SU-DHL-6 (cell line): Measurements from ENCODE around the gene NOXA1.
A peak's percentile ranks its signal among the peaks of the same experiment; 100 is the strongest.

Experiments
- H2AFZ ChIP-seq: fragments of 200-600 bp; sonication (generic); 2 replicates; pipeline ENCODE4 v1.6.1; 2014; ENCODE audit warnings: low read depth, mild to moderate bottlenecking, moderate library complexity, mixed read lengths, antibody characterized with exemption, low read length; ENCODE audit not compliant: severe bottlenecking
- H3F3A ChIP-seq: fragments of 200-600 bp; shearing (Covaris generic); 2 replicates; pipeline ENCODE4 v1.6.0; 2016; ENCODE audit warnings: antibody characterized with exemption, mild to moderate bottlenecking; ENCODE audit not compliant: insufficient read depth
- H3K27ac ChIP-seq: fragments of 200-600 bp; sonication (generic); 2 replicates; pipeline ENCODE4 v1.5.1; 2016; ENCODE audit warnings: low read depth, mild to moderate bottlenecking, low read length, moderate library complexity, mixed read lengths
- H3K27me3 ChIP-seq: fragments of 200-600 bp; sonication (generic), shearing (Covaris generic); 2 replicates; pipeline ENCODE4 v1.6.0; 2014; ENCODE audit warnings: mild to moderate bottlenecking, low read length
- H3K36me3 ChIP-seq: fragments of 200-600 bp; sonication (generic); 2 replicates; pipeline ENCODE4 v1.6.1; 2014; ENCODE audit warnings: mild to moderate bottlenecking, low read length, mixed read lengths
- H3K4me2 ChIP-seq: fragments of 300-600, 200-600 bp; shearing (Covaris generic), sonication (generic); 2 replicates; pipeline ENCODE4 v1.6.0; 2014; ENCODE audit warnings: low read length, low read depth, mild to moderate bottlenecking; ENCODE audit not compliant: poor library complexity, severe bottlenecking
- H3K4me3 ChIP-seq: fragments of 200-600 bp; sonication (generic); 2 replicates; pipeline ENCODE4 v1.5.1; 2014; ENCODE audit warnings: antibody characterized with exemption, low read length, mild to moderate bottlenecking, mixed read lengths; ENCODE audit not compliant: insufficient read depth, poor library complexity, severe bottlenecking
- H3K79me2 ChIP-seq: fragments of 200-600 bp; sonication (generic); 2 replicates; pipeline ENCODE4 v1.6.1; 2014; ENCODE audit warnings: mild to moderate bottlenecking, low read length, moderate library complexity; ENCODE audit not compliant: insufficient read depth
- H3K9ac ChIP-seq: fragments of 200-600 bp; sonication (generic); 2 replicates; pipeline ENCODE4 v1.7.0; 2014; ENCODE audit warnings: mild to moderate bottlenecking, low read length
- H3K9me2 ChIP-seq: fragments of 200-600 bp; sonication (generic); replicated peaks from 2 replicates; pipeline ENCODE4 v1.6.1; 2014; ENCODE audit warnings: low read length; ENCODE audit not compliant: insufficient read depth
- H3K9me3 ChIP-seq: fragments of 200-600 bp; sonication (generic); 2 replicates; pipeline ENCODE4 v1.6.1; 2014; ENCODE audit warnings: low read length, mixed read lengths; ENCODE audit not compliant: insufficient read depth
- H4K20me1 ChIP-seq: fragments of 200-600 bp; sonication (generic); 2 replicates; pipeline ENCODE4 v1.6.1; 2014; ENCODE audit warnings: low read depth, mild to moderate bottlenecking, antibody characterized with exemption, low read length, moderate library complexity, mixed read lengths
- CTCF ChIP-seq: fragments of 200-600 bp; sonication (generic); IDR thresholded peaks from one replicate; pipeline ENCODE4 v1.5.1; 2017; ENCODE audit warnings: antibody characterized with exemption, mild to moderate bottlenecking, low read length, moderate library complexity; ENCODE audit not compliant: insufficient read depth, poor library complexity, severe bottlenecking
- EZH2phosphoT487 ChIP-seq: fragments of 200-600 bp; sonication (generic), shearing (Covaris generic); conservative IDR thresholded peaks from 2 replicates; pipeline ENCODE4 v1.6.1; 2018; ENCODE audit warnings: mild to moderate bottlenecking, antibody characterized with exemption, low read length, moderate library complexity, mixed read lengths

Gene NOXA1

GRCh38 chr9:137458194-137459151 is 35.3 kb downstream of the NOXA1 start:
- Histone ChIP-seq H3K27ac (no peak overlapping the region; the same call in 1 of the 2 replicates), H4K20me1 (no peaks in the 10 kb centered on the region), H3K36me3 (no peaks in the 10 kb centered on the region), H3K27me3 (no peaks in the 10 kb centered on the region), H2AFZ (no peak overlapping the region), H3K9me2 (no peaks in the 10 kb centered on the region), H3K9ac (peak overlapping the region; percentile 78), H3K9me3 (no peaks in the 10 kb centered on the region), H3F3A (no peaks in the 10 kb centered on the region), H3K79me2 (no peaks in the 10 kb centered on the region; the same call in 1 of the 2 replicates), H3K4me3 (peak overlapping the region; percentile 71), H3K4me2 (peak overlapping the region; percentile 84)
- TF ChIP-seq EZH2phosphoT487 (no peak), CTCF (no peak)

- no peaks in the 10 kb centered on the region for H4K20me1 ChIP-seq
Measured at GRCh38 chr9:137459152-137459600, 36.0 kb downstream of the NOXA1 start, which contains the start of gene NSMF. TSS of gene NSMF (minus strand) at chr9:137459334. CDS start at chr9:137459102, 232 bp downstream.

GRCh38 chr9:137459601-137460362 is 36.6 kb downstream of the NOXA1 start:
- TF ChIP-seq CTCF (no peak), EZH2phosphoT487 (no peak)
- peak overlapping the region; percentile 78 for H3K9ac ChIP-seq
- no peaks in the 10 kb centered on the region for H3K36me3 ChIP-seq
- no peaks in the 10 kb centered on the region for H3K27me3 ChIP-seq
- H3F3A ChIP-seq: no peaks in the 10 kb centered on the region
- H3K79me2 ChIP-seq: no peaks in the 10 kb centered on the region; the same call in 1 of the 2 replicates
- peak overlapping the region; percentile 71 for H3K4me3 ChIP-seq
- H3K9me3 ChIP-seq: no peaks in the 10 kb centered on the region
- no peaks in the 10 kb centered on the region for H4K20me1 ChIP-seq
- no peaks in the 10 kb centered on the region for H3K9me2 ChIP-seq
- no peak overlapping the region; the same call in none of the 2 replicates for H3K27ac ChIP-seq
- H2AFZ ChIP-seq: peak overlapping the region; percentile 30
- H3K4me2 ChIP-seq: peak overlapping the region; percentile 39

More at GRCh38 chr9:137459152-137459600, 36.0 kb downstream of the NOXA1 start, which contains the start of gene NSMF:
- no peaks in the 10 kb centered on the region for H3K36me3 ChIP-seq
- H3K27ac ChIP-seq: no peak within 1 kb of the TSS; the same call in none of the 2 replicates
- H3K9ac ChIP-seq: peak within 1 kb of the TSS; percentile 78
- no peaks in the 10 kb centered on the region; the same call in 1 of the 2 replicates for H3K79me2 ChIP-seq
- H3F3A ChIP-seq: no peaks in the 10 kb centered on the region
- H3K4me2 ChIP-seq: peak within 1 kb of the TSS; percentile 84
- no peaks in the 10 kb centered on the region for H3K27me3 ChIP-seq
- TF ChIP-seq CTCF (no peak), EZH2phosphoT487 (no peak)
- H2AFZ ChIP-seq: peak within 1 kb of the TSS; percentile 30
- H3K9me2 ChIP-seq: no peaks in the 10 kb centered on the region
- no peaks in the 10 kb centered on the region for H3K9me3 ChIP-seq
- H3K4me3 ChIP-seq: peak within 1 kb of the TSS; percentile 71
